Nephron progenitor cell (in vitro differentiated cells): ENCODE results near the gene NLRP4.

Experiments used
- DNase-seq: peaks from one replicate; pipeline ENCODE4 v3.0.0; 2021
- H3K27ac Mint-ChIP-seq: 2 replicates; pipeline ENCODE4 v1.8.0; 2021; ENCODE audit warnings: mild to moderate bottlenecking, moderate library complexity, mixed read lengths
- H3K27me3 Mint-ChIP-seq: 2 replicates; pipeline ENCODE4 v1.8.0; 2021; ENCODE audit warnings: mild to moderate bottlenecking, low read depth, mixed read lengths; ENCODE audit not compliant: poor library complexity
- H3K36me3 Mint-ChIP-seq: 2 replicates; pipeline ENCODE4 v1.8.0; 2021; ENCODE audit warnings: low read depth, mixed read lengths
- H3K4me1 Mint-ChIP-seq: 2 replicates; pipeline ENCODE4 v1.8.0; 2021; ENCODE audit warnings: mixed read lengths
- H3K4me3 Mint-ChIP-seq: 2 replicates; pipeline ENCODE4 v1.8.0; 2021; ENCODE audit warnings: mild to moderate bottlenecking, moderate library complexity, mixed read lengths
- H3K9me3 Mint-ChIP-seq: 2 replicates; pipeline ENCODE4 v1.8.0; 2021; ENCODE audit warnings: mild to moderate bottlenecking, moderate library complexity, mixed read lengths
- CTCF ChIP-seq: fragments of 200-600 bp; sonication (generic); IDR thresholded peaks from 2 replicates; pipeline ENCODE4 v1.5.0; 2021; ENCODE audit warnings: antibody characterized with exemption

Gene NLRP4

GRCh38 chr19:55882626-55883025 lies 46.3 kb downstream of the NLRP4 start:
- Mint-ChIP-seq H3K4me3 (no peak overlapping the region), H3K27me3 (no peaks in the 10 kb centered on the region), H3K27ac (no peak overlapping the region), H3K36me3 (no peaks in the 10 kb centered on the region), H3K9me3 (peaks cover 90% of the 10 kb centered on the region), H3K4me1 (no peaks in the 10 kb centered on the region)
- no peak for TF ChIP-seq CTCF
- DNase-seq: no peak

- H3K9me3 Mint-ChIP-seq: peaks cover 80% of the 10 kb centered on the region
- DNase-seq: no peak
- no peak for TF ChIP-seq CTCF
- no peak overlapping the region for H3K27ac Mint-ChIP-seq
- no peaks in the 10 kb centered on the region for H3K4me1 Mint-ChIP-seq
- H3K27me3 Mint-ChIP-seq: peaks cover 3% of the 10 kb centered on the region
- H3K4me3 Mint-ChIP-seq: no peak overlapping the region
- no peaks in the 10 kb centered on the region for H3K36me3 Mint-ChIP-seq
These were observed 62.6 kb downstream of the NLRP4 start for GRCh38 chr19:55898911-55899310.

- no peak for TF ChIP-seq CTCF
- H3K9me3 Mint-ChIP-seq: peaks cover 84% of the 10 kb centered on the region
- no peak overlapping the region for H3K27ac Mint-ChIP-seq
- H3K4me3 Mint-ChIP-seq: no peak overlapping the region
- DNase-seq: no peak
- no peaks in the 10 kb centered on the region for H3K36me3 Mint-ChIP-seq
- H3K4me1 Mint-ChIP-seq: no peaks in the 10 kb centered on the region
- H3K27me3 Mint-ChIP-seq: no peaks in the 10 kb centered on the region
These were observed 65.2 kb downstream of the NLRP4 start for GRCh38 chr19:55901369-55902079.

- H3K4me3 Mint-ChIP-seq: no peak overlapping the region
- H3K4me1 Mint-ChIP-seq: no peaks in the 10 kb centered on the region
- DNase-seq: no peak
- no peaks in the 10 kb centered on the region for H3K36me3 Mint-ChIP-seq
- no peak for TF ChIP-seq CTCF
- no peak overlapping the region for H3K27ac Mint-ChIP-seq
- peaks cover 82% of the 10 kb centered on the region for H3K9me3 Mint-ChIP-seq
- H3K27me3 Mint-ChIP-seq: no peaks in the 10 kb centered on the region
These were observed 65.9 kb downstream of the NLRP4 start for GRCh38 chr19:55902080-55902751.

- no peak overlapping the region for H3K4me3 Mint-ChIP-seq
- no peaks in the 10 kb centered on the region for H3K4me1 Mint-ChIP-seq
- no peak for DNase-seq
- no peak overlapping the region for H3K27ac Mint-ChIP-seq
- peaks cover 90% of the 10 kb centered on the region for H3K9me3 Mint-ChIP-seq
- TF ChIP-seq CTCF: no peak
- no peaks in the 10 kb centered on the region for H3K36me3 Mint-ChIP-seq
- no peaks in the 10 kb centered on the region for H3K27me3 Mint-ChIP-seq
These were observed 70.9 kb downstream of the NLRP4 start for GRCh38 chr19:55907286-55907685.

- TF ChIP-seq CTCF: no peak
These were observed 71.4 kb downstream of the NLRP4 start for GRCh38 chr19:55907746-55908145.

More at GRCh38 chr19:55907746-55908145, 71.4 kb downstream of the NLRP4 start:
- Mint-ChIP-seq H3K4me1 (no peaks in the 10 kb centered on the region), H3K27me3 (peaks cover under 1% of the 10 kb centered on the region), H3K27ac (no peak overlapping the region), H3K4me3 (no peak overlapping the region), H3K9me3 (peaks cover 92% of the 10 kb centered on the region), H3K36me3 (no peaks in the 10 kb centered on the region)
- DNase-seq: no peak
